Left ventricle myocardium inferior (tissue), 1 donor: ENCODE results near the gene RAB11A. TPM values are rescaled to one million over a fixed set of nuclear protein-coding genes. Genes with fewer than 3 reads are reported as not detected.

Experiments
- DNase-seq: peaks from one replicate; pipeline ENCODE4 v3.0.0-alpha.2; 2020
- H3K27ac ChIP-seq: fragments of 200-600 bp; replicated peaks from 2 replicates; pipeline ENCODE4 v1.8.0; 2021
- H3K27me3 ChIP-seq: fragments of 200-600 bp; 2 replicates; pipeline ENCODE4 v1.8.0; 2021; ENCODE audit warnings: low read depth
- H3K36me3 ChIP-seq: fragments of 200-600 bp; 2 replicates; pipeline ENCODE4 v1.8.0; 2021
- H3K4me1 ChIP-seq: fragments of 200-600 bp; 2 replicates; pipeline ENCODE4 v1.8.0; 2021
- H3K4me3 ChIP-seq: fragments of 200-600 bp; 2 replicates; pipeline ENCODE4 v1.8.0; 2021; ENCODE audit warnings: mild to moderate bottlenecking, moderate library complexity
- H3K9me3 ChIP-seq: fragments of 200-600 bp; replicated peaks from 2 replicates; pipeline ENCODE4 v1.8.0; 2021
- intact Hi-C: fragments of 100-400 bp; cut with micrococcal nuclease; formaldehyde crosslinking; loops from one replicate; pipeline ENCODE4 v1.11.0; 2022
- total RNA-seq: library from RNA; stranded (reverse); fragmentation: NEBNext Ultra II Directional; extraction: Animal tissue kit (Norgen Biotek cat#: 25700); gene quantifications from one replicate; pipeline ENCODE4 v1.2.1, GENCODE V29; 2021
- TF ChIP-seq, protein P1 (sequence below): fragments of 200-600 bp; IDR thresholded peaks from 2 replicates; pipeline ENCODE4 v1.8.0; 2021; ENCODE audit warnings: antibody characterized with exemption, mild to moderate bottlenecking, borderline replicate concordance
- donor health status: DM: no; HTN: yes; CAD: no; lungs with severe emphysema.

Gene RAB11A
- total RNA-seq, 1 donor from 2014 or later = 146 TPM

- TF ChIP-seq, protein P1, sequence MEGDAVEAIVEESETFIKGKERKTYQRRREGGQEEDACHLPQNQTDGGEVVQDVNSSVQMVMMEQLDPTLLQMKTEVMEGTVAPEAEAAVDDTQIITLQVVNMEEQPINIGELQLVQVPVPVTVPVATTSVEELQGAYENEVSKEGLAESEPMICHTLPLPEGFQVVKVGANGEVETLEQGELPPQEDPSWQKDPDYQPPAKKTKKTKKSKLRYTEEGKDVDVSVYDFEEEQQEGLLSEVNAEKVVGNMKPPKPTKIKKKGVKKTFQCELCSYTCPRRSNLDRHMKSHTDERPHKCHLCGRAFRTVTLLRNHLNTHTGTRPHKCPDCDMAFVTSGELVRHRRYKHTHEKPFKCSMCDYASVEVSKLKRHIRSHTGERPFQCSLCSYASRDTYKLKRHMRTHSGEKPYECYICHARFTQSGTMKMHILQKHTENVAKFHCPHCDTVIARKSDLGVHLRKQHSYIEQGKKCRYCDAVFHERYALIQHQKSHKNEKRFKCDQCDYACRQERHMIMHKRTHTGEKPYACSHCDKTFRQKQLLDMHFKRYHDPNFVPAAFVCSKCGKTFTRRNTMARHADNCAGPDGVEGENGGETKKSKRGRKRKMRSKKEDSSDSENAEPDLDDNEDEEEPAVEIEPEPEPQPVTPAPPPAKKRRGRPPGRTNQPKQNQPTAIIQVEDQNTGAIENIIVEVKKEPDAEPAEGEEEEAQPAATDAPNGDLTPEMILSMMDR = no peak
- intact Hi-C loops = no loop called here
- Histone ChIP-seq H3K27ac (no peak overlapping the region), H3K36me3 (no peaks in the 10 kb centered on the region), H3K4me3 (no peak overlapping the region), H3K27me3 (no peaks in the 10 kb centered on the region), H3K9me3 (no peaks in the 10 kb centered on the region), H3K4me1 (peaks cover 2% of the 10 kb centered on the region)
- DNase-seq = no peak
Measured at GRCh38 chr15:65931221-65931620, 61.9 kb downstream of the RAB11A start.

DNA sequence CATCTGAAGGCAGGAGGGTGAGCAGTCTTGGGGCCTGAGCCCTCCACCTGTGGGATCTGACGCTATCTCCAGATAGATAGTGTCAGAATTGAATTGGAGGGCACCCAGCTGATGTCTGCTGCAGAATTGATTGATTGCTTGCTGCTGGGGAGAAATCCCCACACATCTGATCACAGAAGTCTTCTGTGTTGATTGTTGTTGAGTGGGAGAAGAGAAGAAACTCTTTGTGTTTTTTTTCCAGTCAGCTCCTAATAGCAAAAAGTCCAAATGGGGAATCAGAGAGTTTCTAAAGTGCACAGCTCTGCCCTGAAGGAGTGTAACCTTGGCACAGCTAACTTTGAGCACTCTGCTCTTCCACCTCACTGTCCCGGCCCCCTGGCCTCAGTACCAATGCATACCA is 66.1 kb downstream of the RAB11A start:
- Histone ChIP-seq H3K4me1 (peaks cover 26% of the 10 kb centered on the region), H3K36me3 (no peaks in the 10 kb centered on the region), H3K27ac (no peak overlapping the region), H3K9me3 (no peaks in the 10 kb centered on the region), H3K27me3 (no peaks in the 10 kb centered on the region), H3K4me3 (no peak overlapping the region)
- TF ChIP-seq, protein P1 = no peak
- no peak for DNase-seq
- intact Hi-C loops = no loop called here

DNA sequence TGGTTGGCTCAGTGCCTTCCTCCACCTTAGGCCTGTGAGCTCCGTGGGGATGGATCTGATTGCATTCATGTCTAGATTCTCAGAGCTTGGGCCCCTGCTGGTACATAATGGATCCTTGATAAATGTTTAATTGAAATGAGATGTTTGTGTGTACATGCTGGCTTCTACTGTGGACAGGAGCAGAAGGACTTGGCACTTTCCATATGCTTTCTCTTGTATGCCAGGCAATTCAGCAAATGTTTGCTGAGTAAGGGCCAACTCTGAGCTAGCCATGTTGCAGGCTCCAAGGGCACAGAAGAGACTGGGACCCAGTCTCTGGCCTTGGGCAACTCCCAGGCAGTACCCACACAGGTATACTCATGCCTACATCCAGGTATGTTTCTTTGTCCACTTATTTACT is 67.0 kb downstream of the RAB11A start:
- H3K4me3 ChIP-seq = no peak overlapping the region
- no peak overlapping the region for H3K27ac ChIP-seq
- intact Hi-C loops = no loop called here
- no peaks in the 10 kb centered on the region for H3K9me3 ChIP-seq
- TF ChIP-seq, protein P1 = no peak
- no peak for DNase-seq
- H3K4me1 ChIP-seq = peaks cover 30% of the 10 kb centered on the region
- H3K36me3 ChIP-seq = no peaks in the 10 kb centered on the region
- no peaks in the 10 kb centered on the region for H3K27me3 ChIP-seq

GRCh38 chr15:65937054-65937453 is 67.8 kb downstream of the RAB11A start:
- no peak overlapping the region for H3K27ac ChIP-seq
- H3K9me3 ChIP-seq = no peaks in the 10 kb centered on the region
- intact Hi-C loops = no loop called here
- H3K4me3 ChIP-seq = no peak overlapping the region
- no peaks in the 10 kb centered on the region for H3K36me3 ChIP-seq
- TF ChIP-seq, protein P1 = no peak
- H3K27me3 ChIP-seq = no peaks in the 10 kb centered on the region
- no peak for DNase-seq
- peaks cover 30% of the 10 kb centered on the region for H3K4me1 ChIP-seq

DNA sequence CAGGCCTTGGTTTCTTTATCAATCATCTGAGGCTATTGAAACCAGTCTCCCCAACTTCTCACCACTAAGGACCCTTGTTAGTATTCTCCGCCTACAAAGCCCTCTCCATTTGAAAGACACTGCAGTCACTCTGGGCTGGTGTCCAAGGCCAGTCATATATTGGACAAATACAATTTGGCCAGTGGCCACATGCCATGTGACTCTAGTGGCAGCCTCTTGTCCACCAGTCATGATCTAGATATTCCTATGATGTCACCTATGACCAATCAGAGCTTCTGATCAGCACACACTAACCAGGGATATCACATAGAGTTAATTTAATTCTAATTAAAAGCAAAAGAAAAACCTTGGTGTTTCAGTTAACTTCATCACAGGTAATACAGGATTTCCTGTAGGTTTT is 68.2 kb downstream of the RAB11A start:
- no peak overlapping the region for H3K4me3 ChIP-seq
- DNase-seq = no peak
- no peak overlapping the region for H3K27ac ChIP-seq
- intact Hi-C loops = no loop called here
- H3K4me1 ChIP-seq = peaks cover 30% of the 10 kb centered on the region
- no peaks in the 10 kb centered on the region for H3K9me3 ChIP-seq
- H3K27me3 ChIP-seq = no peaks in the 10 kb centered on the region
- TF ChIP-seq, protein P1 = no peak
- no peaks in the 10 kb centered on the region for H3K36me3 ChIP-seq

- intact Hi-C loops = no loop called here
- no peak overlapping the region for H3K27ac ChIP-seq
- no peak overlapping the region for H3K4me3 ChIP-seq
- TF ChIP-seq, protein P1 = no peak
- H3K36me3 ChIP-seq = no peaks in the 10 kb centered on the region
- peaks cover 30% of the 10 kb centered on the region for H3K4me1 ChIP-seq
- H3K27me3 ChIP-seq = no peaks in the 10 kb centered on the region
- H3K9me3 ChIP-seq = no peaks in the 10 kb centered on the region
- DNase-seq = no peak
Measured at GRCh38 chr15:65938604-65939003, 69.3 kb downstream of the RAB11A start.
